GM23338 (cell line): ENCODE results near the gene GABARAP. TPM values are rescaled to one million over a fixed set of nuclear protein-coding genes. Genes with fewer than 3 reads are reported as not detected.

Experiments used
- ATAC-seq: fragments of 200-7000 bp; cut with Tn5 transposase; 3 replicates; pipeline ENCODE4 v1.9.1; 2020
- DNase-seq: peaks from one replicate; pipeline ENCODE4 v3.0.0-alpha.2; 2015; ENCODE audit warnings: low spot score
- H2AFZ ChIP-seq: fragments of 200-600 bp; sonication (generic); 2 replicates; pipeline ENCODE4 v1.8.0; 2016; ENCODE audit warnings: antibody characterized with exemption, mild to moderate bottlenecking, moderate library complexity
- H3F3A ChIP-seq: fragments of 200-600 bp; sonication (generic); replicated peaks from 2 replicates; pipeline ENCODE4 v1.8.0; 2017; ENCODE audit warnings: antibody characterized with exemption, mixed run types, low read depth
- H3K27ac ChIP-seq: fragments of 200-600 bp; sonication (generic); 2 replicates; pipeline ENCODE4 v1.6.1; 2016; ENCODE audit warnings: low read depth
- H3K27me3 ChIP-seq: fragments of 200-600 bp; sonication (generic); 2 replicates; pipeline ENCODE4 v1.8.0; 2016; ENCODE audit warnings: mild to moderate bottlenecking, mixed run types, moderate library complexity; ENCODE audit not compliant: insufficient read depth
- H3K36me3 ChIP-seq: fragments of 200-600 bp; sonication (generic); 2 replicates; pipeline ENCODE4 v1.8.0; 2016; ENCODE audit warnings: mild to moderate bottlenecking; ENCODE audit not compliant: insufficient read depth
- H3K4me1 ChIP-seq: fragments of 200-600 bp; sonication (generic); 2 replicates; pipeline ENCODE4 v1.8.0; 2016; ENCODE audit warnings: mild to moderate bottlenecking, moderate library complexity; ENCODE audit not compliant: insufficient read depth
- H3K4me2 ChIP-seq: fragments of 200-600 bp; sonication (generic); 2 replicates; pipeline ENCODE4 v1.7.1; 2017; ENCODE audit warnings: mixed run types
- H3K4me3 ChIP-seq: fragments of 200-600 bp; sonication (generic); 2 replicates; pipeline ENCODE4 v1.6.1; 2016; ENCODE audit warnings: mixed run types
- H3K79me2 ChIP-seq: fragments of 200-600 bp; sonication (generic); replicated peaks from 2 replicates; pipeline ENCODE4 v1.8.0; 2017; ENCODE audit warnings: mild to moderate bottlenecking; ENCODE audit not compliant: insufficient read depth
- H3K9me2 ChIP-seq: fragments of 200-600 bp; sonication (generic); 2 replicates; pipeline ENCODE4 v1.8.0; 2017; ENCODE audit not compliant: insufficient read depth
- H4K20me1 ChIP-seq: fragments of 200-600 bp; sonication (generic); replicated peaks from 2 replicates; pipeline ENCODE4 v1.8.0; 2017; ENCODE audit warnings: mild to moderate bottlenecking; ENCODE audit not compliant: insufficient read depth
- H3K27ac Mint-ChIP-seq: 2 replicates; pipeline ENCODE4 v1.8.0; 2020; ENCODE audit warnings: inconsistent platforms, mild to moderate bottlenecking, moderate library complexity, mixed read lengths
- H3K27me3 Mint-ChIP-seq: 3 replicates; pipeline ENCODE4 v1.8.0; 2022; ENCODE audit warnings: low read depth, mild to moderate bottlenecking, moderate library complexity, mixed read lengths, inconsistent platforms; ENCODE audit not compliant: insufficient read depth, poor library complexity
- H3K36me3 Mint-ChIP-seq: 3 replicates; pipeline ENCODE4 v1.8.0; 2021; ENCODE audit warnings: low read depth, mild to moderate bottlenecking, inconsistent platforms, moderate library complexity, mixed read lengths
- H3K4me1 Mint-ChIP-seq: 3 replicates; pipeline ENCODE4 v1.8.0; 2020; ENCODE audit warnings: mild to moderate bottlenecking, inconsistent platforms, mixed read lengths
- H3K4me3 Mint-ChIP-seq: 3 replicates; pipeline ENCODE4 v1.8.0; 2021; ENCODE audit warnings: moderate library complexity, mild to moderate bottlenecking, inconsistent platforms, mixed read lengths
- H3K9me3 Mint-ChIP-seq: 3 replicates; pipeline ENCODE4 v1.8.0; 2020; ENCODE audit warnings: moderate library complexity, mild to moderate bottlenecking, inconsistent platforms, mixed read lengths
- ETS1 ChIP-seq: IDR thresholded peaks from 2 replicates; pipeline ENCODE4 v1.6.1; 2016; ENCODE audit warnings: antibody characterized with exemption
- EZH2 ChIP-seq: fragments of 200-600 bp; sonication (generic); IDR thresholded peaks from one replicate; pipeline ENCODE4 v1.8.0; 2017; ENCODE audit warnings: antibody characterized with exemption, mild to moderate bottlenecking, low read depth; ENCODE audit not compliant: unreplicated experiment
- JUNB ChIP-seq: IDR thresholded peaks from one replicate; pipeline ENCODE4 v1.6.1; 2016; ENCODE audit warnings: antibody characterized with exemption; ENCODE audit not compliant: unreplicated experiment
- NANOG ChIP-seq: IDR thresholded peaks from 2 replicates; pipeline ENCODE4 v1.6.1; 2016; ENCODE audit warnings: antibody characterized with exemption, borderline replicate concordance
- POLR2AphosphoS5 ChIP-seq: IDR thresholded peaks from 2 replicates; pipeline ENCODE4 v1.6.1; 2016; ENCODE audit warnings: antibody characterized with exemption, low read depth
- ZNF331 ChIP-seq: fragments of 250-450 bp; sonication (Bioruptor Pico); IDR thresholded peaks from 2 replicates; pipeline ENCODE4 v1.5.0; 2020; ENCODE audit warnings: low read depth, mild to moderate bottlenecking, moderate library complexity
- ZNF462 ChIP-seq: fragments of 250-450 bp; sonication (Bioruptor Pico); IDR thresholded peaks from 2 replicates; pipeline ENCODE4 v1.5.0; 2020; ENCODE audit warnings: mild to moderate bottlenecking, moderate library complexity
- polyA plus RNA-seq: library from polyadenylated mRNA; unstranded; fragments of >200 nt; fragmentation: Nextera tagmentation; extraction: Ambion mirVana; gene quantifications from 2 replicates; pipeline ENCODE4 v1.2.1, GENCODE V29; 2016
- total RNA-seq: library from RNA; depleted of rRNA; stranded (reverse); fragments of >200 nt; shearing (Covaris generic); gene quantifications from 2 replicates; pipeline ENCODE4 v1.2.3, GENCODE V29; 2014
- TF ChIP-seq, protein P1 (sequence below): IDR thresholded peaks from one replicate; pipeline ENCODE4 v1.6.1; 2018; ENCODE audit warnings: antibody characterized with exemption; ENCODE audit not compliant: unreplicated experiment

GABARAP gene
- total and polyA plus RNA-seq, 2 experiments from 2014 or later: 128 to 520 TPM

DNA sequence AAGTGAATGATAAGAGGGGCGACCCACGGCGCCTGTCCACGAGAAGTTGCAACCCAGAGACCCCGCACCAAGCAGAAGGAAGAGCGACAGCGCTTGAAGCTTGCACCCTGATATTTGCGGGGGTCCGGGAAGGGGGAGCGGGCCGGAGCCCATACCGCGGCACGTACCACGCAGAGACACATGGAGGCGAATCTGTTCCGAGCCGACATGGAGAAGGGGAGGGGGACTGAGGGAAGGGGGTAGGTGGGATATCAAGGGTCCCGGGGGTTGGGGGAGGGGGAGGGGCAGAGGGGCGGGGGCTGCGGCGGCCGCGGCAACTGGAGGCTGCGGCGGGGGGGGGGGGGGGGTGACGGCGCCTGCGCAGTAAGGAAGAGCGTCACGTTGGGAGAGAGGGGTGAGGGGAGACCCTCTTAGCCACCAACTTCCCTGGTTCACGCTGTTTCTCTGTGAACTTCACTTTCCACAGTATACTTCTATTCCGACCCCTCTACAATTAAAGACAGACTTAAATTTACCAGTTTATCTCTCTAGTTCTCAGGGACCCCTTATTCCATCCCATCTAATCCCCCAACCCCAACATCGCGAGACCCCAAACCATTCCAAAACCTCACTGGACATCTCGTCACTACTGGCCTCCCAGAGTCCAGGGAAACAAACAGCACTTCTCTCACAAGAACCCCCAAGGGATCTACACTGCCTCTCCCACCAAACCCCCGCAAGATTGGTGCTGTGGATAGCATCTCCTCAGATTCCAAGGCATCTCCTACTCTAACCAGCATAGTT lies 30.6 kb downstream of the GABARAP start:
- ATAC-seq (no peak), DNase-seq (peak; percentile 76)
- Mint-ChIP-seq H3K9me3 (no peaks in the 10 kb centered on the region), H3K36me3 (peaks cover 3% of the 10 kb centered on the region; the same call in 2 of the 3 replicates), H3K4me3 (peak overlapping the region; percentile 82), H3K4me1 (peaks cover 61% of the 10 kb centered on the region), H3K27me3 (peaks cover 26% of the 10 kb centered on the region), H3K27ac (peak overlapping the region; percentile 16)
- Histone ChIP-seq H3K9me2 (no peaks in the 10 kb centered on the region), H3K4me2 (peak overlapping the region; percentile 98), H3K79me2 (peaks cover 53% of the 10 kb centered on the region), H3K27ac (no peak overlapping the region), H3F3A (peaks cover 20% of the 10 kb centered on the region), H3K36me3 (no peaks in the 10 kb centered on the region), H3K4me3 (peak overlapping the region; percentile 80), H4K20me1 (no peaks in the 10 kb centered on the region; the same call in 1 of the 2 replicates), H3K27me3 (no peaks in the 10 kb centered on the region), H3K4me1 (peaks cover 55% of the 10 kb centered on the region), H2AFZ (no peak overlapping the region)
- no peak for TF ChIP-seq ZNF462
- TF ChIP-seq JUNB: no peak
- TF ChIP-seq NANOG: no peak
- TF ChIP-seq, protein P1, sequence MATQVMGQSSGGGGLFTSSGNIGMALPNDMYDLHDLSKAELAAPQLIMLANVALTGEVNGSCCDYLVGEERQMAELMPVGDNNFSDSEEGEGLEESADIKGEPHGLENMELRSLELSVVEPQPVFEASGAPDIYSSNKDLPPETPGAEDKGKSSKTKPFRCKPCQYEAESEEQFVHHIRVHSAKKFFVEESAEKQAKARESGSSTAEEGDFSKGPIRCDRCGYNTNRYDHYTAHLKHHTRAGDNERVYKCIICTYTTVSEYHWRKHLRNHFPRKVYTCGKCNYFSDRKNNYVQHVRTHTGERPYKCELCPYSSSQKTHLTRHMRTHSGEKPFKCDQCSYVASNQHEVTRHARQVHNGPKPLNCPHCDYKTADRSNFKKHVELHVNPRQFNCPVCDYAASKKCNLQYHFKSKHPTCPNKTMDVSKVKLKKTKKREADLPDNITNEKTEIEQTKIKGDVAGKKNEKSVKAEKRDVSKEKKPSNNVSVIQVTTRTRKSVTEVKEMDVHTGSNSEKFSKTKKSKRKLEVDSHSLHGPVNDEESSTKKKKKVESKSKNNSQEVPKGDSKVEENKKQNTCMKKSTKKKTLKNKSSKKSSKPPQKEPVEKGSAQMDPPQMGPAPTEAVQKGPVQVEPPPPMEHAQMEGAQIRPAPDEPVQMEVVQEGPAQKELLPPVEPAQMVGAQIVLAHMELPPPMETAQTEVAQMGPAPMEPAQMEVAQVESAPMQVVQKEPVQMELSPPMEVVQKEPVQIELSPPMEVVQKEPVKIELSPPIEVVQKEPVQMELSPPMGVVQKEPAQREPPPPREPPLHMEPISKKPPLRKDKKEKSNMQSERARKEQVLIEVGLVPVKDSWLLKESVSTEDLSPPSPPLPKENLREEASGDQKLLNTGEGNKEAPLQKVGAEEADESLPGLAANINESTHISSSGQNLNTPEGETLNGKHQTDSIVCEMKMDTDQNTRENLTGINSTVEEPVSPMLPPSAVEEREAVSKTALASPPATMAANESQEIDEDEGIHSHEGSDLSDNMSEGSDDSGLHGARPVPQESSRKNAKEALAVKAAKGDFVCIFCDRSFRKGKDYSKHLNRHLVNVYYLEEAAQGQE: no peak
- no peak for TF ChIP-seq EZH2
- no peak for TF ChIP-seq ZNF331 (CRISPR knock-in tag)
- TF ChIP-seq POLR2AphosphoS5: peak; percentile 21; the same call in 1 of the 2 replicates
- no peak for TF ChIP-seq ETS1
